ENCODE results near the gene MID1IP1. TPM values are rescaled to one million over a fixed set of nuclear protein-coding genes. Genes with fewer than 3 reads are reported as not detected.

Gene MID1IP1
- total RNA-seq, 4 donors from 2014 or later = 112 to 173 (median 117) TPM

GRCh38 chrX:38806875-38807621 is 5.8 kb downstream of the MID1IP1 start:
- Histone ChIP-seq H3K9me3 (no peaks in the 10 kb centered on the region), H3K27me3 (no peaks in the 10 kb centered on the region), H3K4me3 (peak overlapping the region; percentile 51 to 76 (median 74)), H3K27ac (peak overlapping the region; percentile 91 to 96 (median 94)), H3K36me3 (no peaks in the 10 kb centered on the region), H3K4me1 (peaks cover 4 to 9% of the 10 kb centered on the region in 2 donors)
- ATAC-seq (no peak), DNase-seq (no peak)
- TF ChIP-seq POLR2A (IDR thresholded peaks at IDR 0.05) = no peak
- no peak for TF ChIP-seq CTCF (IDR thresholded peaks at IDR 0.05 in 4 of 5, conservative IDR thresholded peaks at IDR 0.05 in 1 of 5)
- intact Hi-C loops (cut with DNase I; ENCODE audit: low total_unique reads) = loop anchor here (10.0 kb wide), 1 partner anchor 1368 kb away; no protein-coding TSS in a partner anchor
- in situ Hi-C loops (cut with MboI; ENCODE audit: low sequenced_read_pairs in 4 of 4) = loop anchor here in 1 of 4 donors (10.0 kb wide), 1 partner anchor 128 kb away; no protein-coding TSS in a partner anchor

GRCh38 chrX:38807873-38808272 is 6.6 kb downstream of the MID1IP1 start:
- DNase-seq (no peak), ATAC-seq (no peak)
- Histone ChIP-seq H3K27me3 (no peaks in the 10 kb centered on the region), H3K4me1 (peaks cover 4 to 9% of the 10 kb centered on the region in 2 donors), H3K9me3 (no peaks in the 10 kb centered on the region), H3K27ac (peak overlapping the region; percentile 91 to 96 (median 94)), H3K4me3 (no peak overlapping the region), H3K36me3 (no peaks in the 10 kb centered on the region)
- in situ Hi-C loops (cut with MboI; ENCODE audit: low sequenced_read_pairs in 4 of 4) = loop anchor here in 1 of 4 donors (10.0 kb wide), 1 partner anchor 127 kb away; no protein-coding TSS in a partner anchor
- no peak for TF ChIP-seq CTCF (IDR thresholded peaks at IDR 0.05 in 4 of 5, conservative IDR thresholded peaks at IDR 0.05 in 1 of 5)
- TF ChIP-seq POLR2A (IDR thresholded peaks at IDR 0.05) = no peak
- intact Hi-C loops (cut with DNase I; ENCODE audit: low total_unique reads) = loop anchor here (10.0 kb wide), 1 partner anchor 1367 kb away; no protein-coding TSS in a partner anchor

- DNase-seq = no peak
- Histone ChIP-seq H3K9me3 (no peaks in the 10 kb centered on the region), H3K27ac (no peak overlapping the region), H3K36me3 (no peaks in the 10 kb centered on the region), H3K4me1 (peaks cover 0 to 7% of the 10 kb centered on the region in 2 donors), H3K27me3 (no peaks in the 10 kb centered on the region), H3K4me3 (no peak overlapping the region)
- in situ Hi-C loops (cut with MboI; ENCODE audit: low sequenced_read_pairs in 4 of 4) = no loop called here
- TF ChIP-seq CTCF (IDR thresholded peaks at IDR 0.05 in 4 of 5, conservative IDR thresholded peaks at IDR 0.05 in 1 of 5) = no peak
- no peak for TF ChIP-seq POLR2A (IDR thresholded peaks at IDR 0.05)
- intact Hi-C loops (cut with DNase I; ENCODE audit: low total_unique reads) = no loop called here
- no peak for ATAC-seq
Observed at GRCh38 chrX:38811515-38812243, 10.4 kb downstream of the MID1IP1 start.

GRCh38 chrX:38816155-38816554 is 14.9 kb downstream of the MID1IP1 start:
- H3K27ac ChIP-seq = peak overlapping the region in 2 of 4 donors; percentile 27 to 45
- in situ Hi-C loops (cut with MboI; ENCODE audit: low sequenced_read_pairs in 4 of 4) = no loop called here

More at GRCh38 chrX:38816155-38816554, 14.9 kb downstream of the MID1IP1 start:
- H3K4me3 ChIP-seq = no peak overlapping the region
- intact Hi-C loops (cut with DNase I; ENCODE audit: low total_unique reads) = no loop called here
- DNase-seq = no peak
- no peak for ATAC-seq
- peaks cover 0 to 5% of the 10 kb centered on the region in 2 donors for H3K4me1 ChIP-seq
- TF ChIP-seq POLR2A (IDR thresholded peaks at IDR 0.05) = no peak
- TF ChIP-seq CTCF (IDR thresholded peaks at IDR 0.05 in 4 of 5, conservative IDR thresholded peaks at IDR 0.05 in 1 of 5) = no peak
- no peaks in the 10 kb centered on the region for H3K27me3 ChIP-seq
- no peaks in the 10 kb centered on the region for H3K36me3 ChIP-seq
- H3K9me3 ChIP-seq = no peaks in the 10 kb centered on the region
